Adrenal gland (tissue), 5 donors: ENCODE measurements around the gene C1orf105.

ENCODE experiments used
- CTCF ChIP-seq, 6 experiments: fragments of 450-650 bp in 4 of 6; fragments of 200-600 bp in 2 of 6; sonication (generic) in 1 of 6; IDR thresholded peaks; 1 replicate in 5 of 6; 2 replicates in 1 of 6; pipeline versions ENCODE4 v1.5.1 to v1.8.0; 2016 to 2021; ENCODE audit warnings: antibody characterized with exemption in 6 of 6, mild to moderate bottlenecking in 2 of 6, moderate library complexity in 1 of 6
- POLR2A ChIP-seq, 2 donors: fragments of 450-650 bp; IDR thresholded peaks; one replicate each; pipeline ENCODE4 v1.6.1; 2017; ENCODE audit warnings: antibody characterized with exemption in 2 of 2, mild to moderate bottlenecking in 2 of 2, moderate library complexity in 1 of 2
- donor health status: DM: no; HTN: no; CAD: no.

GRCh38 chr1:172382406-172382805 lies 38.1 kb upstream of the C1orf105 start:
- no peak for TF ChIP-seq POLR2A (IDR thresholded peaks at IDR 0.05)
- no peak for TF ChIP-seq CTCF (IDR thresholded peaks at IDR 0.05)
